Stimulated activated CD4-positive, alpha-beta T cell treated with anti-CD3 and anti-CD28 coated beads, Interleukin-12 subunit alpha, Interleukin-12 subunit beta, amount 100 ng/mL, for 48 hours (primary cell): ENCODE results near the gene LPP.
A peak's percentile ranks its signal among the peaks of the same experiment; 100 is the strongest.

ENCODE experiments used
- DNase-seq, 3 donors: peaks; one replicate each; pipeline ENCODE4 v3.0.0-alpha.2; 2020; ENCODE audit warnings: low read depth in 2 of 3, low spot score in 1 of 3

LPP gene

GRCh38 chr3:188772886-188773285 lies 618.9 kb downstream of the LPP start:
- DNase-seq, result no peak

GRCh38 chr3:188775412-188775811 lies 621.5 kb downstream of the LPP start:
- no peak for DNase-seq

DNA sequence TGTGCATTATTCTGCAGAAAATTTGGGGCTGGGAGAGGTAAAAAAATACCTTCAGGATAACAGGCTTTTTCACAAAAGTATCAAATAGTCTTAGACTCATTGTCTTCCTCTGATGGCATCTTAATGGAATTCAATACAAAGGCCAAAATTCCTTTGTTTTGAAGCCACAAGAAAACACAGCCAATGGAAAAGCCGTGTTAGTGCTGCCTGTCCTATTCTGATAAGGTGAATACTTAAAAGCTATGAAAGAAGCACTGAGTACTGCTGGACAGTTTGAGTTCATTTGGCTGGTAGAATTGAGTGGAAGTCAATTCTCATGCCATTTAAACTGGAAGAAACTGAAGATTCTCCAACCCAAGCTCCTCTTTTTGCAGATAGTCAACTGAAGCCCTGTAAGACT lies 622.5 kb downstream of the LPP start:
- no peak for DNase-seq

GRCh38 chr3:188778091-188778852 lies 624.3 kb downstream of the LPP start:
- no peak for DNase-seq

GRCh38 chr3:188779281-188779980 lies 625.5 kb downstream of the LPP start:
- no peak for DNase-seq

DNA sequence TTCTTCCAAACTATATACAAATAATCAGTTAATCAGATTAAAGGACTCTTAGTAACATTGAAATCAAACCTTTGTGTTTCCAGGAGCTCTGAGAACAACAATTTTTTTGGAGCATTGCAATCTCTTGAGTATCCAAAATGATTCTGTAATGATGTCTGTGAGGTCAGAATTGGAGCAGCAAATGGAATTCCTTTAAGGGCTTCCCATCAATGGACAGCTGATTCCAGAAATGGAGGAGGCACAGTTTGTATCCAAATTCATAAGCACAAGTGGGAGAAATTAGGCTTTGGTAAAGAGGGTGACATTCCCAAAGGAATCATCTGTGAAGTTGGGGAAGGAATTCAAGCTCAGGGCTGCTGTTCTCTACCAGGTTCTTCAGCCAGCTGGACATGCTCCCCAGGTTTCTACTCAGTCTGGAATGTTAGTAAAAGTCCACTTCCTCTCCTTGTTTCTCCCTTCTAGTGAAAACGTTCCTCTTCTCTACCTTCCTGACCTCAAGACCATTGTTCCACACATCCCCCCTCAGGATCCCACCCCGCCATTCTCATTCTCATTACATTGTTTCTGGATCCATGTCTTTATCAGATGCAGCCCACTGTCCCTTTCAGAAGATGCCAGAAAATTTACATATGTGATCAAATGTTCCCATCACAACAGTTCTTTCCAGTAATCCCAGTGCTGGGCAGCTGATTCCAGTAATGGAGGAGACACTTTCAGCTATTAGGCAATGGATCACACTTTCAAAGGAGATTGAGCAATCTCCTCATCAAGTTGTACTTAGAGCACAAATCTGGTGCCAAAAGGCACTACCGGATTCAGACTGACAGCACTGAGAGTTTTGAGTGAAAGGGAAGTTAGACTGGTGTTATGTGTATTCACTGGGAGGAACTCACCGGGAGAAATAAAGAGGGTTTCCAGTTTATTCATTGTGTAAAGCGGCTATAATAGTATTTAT lies 626.5 kb downstream of the LPP start:
- DNase-seq, result no peak

- DNase-seq, result no peak
Observed at GRCh38 chr3:188782613-188783124, 628.7 kb downstream of the LPP start.

DNA sequence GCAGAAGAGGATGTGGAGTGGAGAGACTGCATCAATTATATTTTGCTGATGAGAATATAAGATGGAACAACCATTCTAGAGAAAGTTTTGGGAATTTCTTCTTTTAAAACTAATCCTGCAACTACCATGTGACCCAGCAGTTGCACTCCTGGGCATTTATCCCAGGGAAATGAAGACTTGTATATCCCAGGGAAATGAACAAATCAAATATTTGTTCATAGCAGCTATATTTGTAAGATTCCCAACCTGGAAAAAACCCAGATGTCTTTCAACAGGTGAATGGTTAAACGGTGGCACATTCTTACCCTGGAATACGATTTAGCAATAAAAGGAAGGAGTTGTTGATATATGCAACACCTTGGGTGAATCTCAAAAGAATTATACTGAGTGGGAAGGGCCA lies 632.5 kb downstream of the LPP start:
- no peak for DNase-seq

DNA sequence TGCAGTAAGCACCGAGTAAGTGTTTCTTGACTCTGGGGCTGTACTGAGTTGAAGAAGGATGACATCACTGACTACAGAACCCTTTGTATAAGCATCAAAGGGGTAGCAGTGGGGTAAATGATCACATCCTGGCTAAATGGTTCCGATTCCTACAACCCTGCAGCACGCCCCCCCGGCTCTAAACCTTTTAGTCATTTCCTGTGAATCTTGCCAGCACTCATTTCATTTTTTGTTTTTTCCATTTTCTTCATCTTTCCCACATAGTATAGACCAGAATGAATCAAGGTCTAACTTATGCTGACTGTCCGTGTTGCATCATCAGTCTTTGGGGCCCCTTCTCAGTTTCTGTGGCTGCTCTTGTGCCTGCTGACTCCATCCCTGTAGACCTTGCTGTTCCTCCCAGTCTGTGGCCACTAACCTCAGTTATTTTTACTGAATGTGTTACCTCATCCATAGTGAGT lies 634.7 kb downstream of the LPP start:
- DNase-seq, result peak; percentile 61 to 70 (median 65)

DNA sequence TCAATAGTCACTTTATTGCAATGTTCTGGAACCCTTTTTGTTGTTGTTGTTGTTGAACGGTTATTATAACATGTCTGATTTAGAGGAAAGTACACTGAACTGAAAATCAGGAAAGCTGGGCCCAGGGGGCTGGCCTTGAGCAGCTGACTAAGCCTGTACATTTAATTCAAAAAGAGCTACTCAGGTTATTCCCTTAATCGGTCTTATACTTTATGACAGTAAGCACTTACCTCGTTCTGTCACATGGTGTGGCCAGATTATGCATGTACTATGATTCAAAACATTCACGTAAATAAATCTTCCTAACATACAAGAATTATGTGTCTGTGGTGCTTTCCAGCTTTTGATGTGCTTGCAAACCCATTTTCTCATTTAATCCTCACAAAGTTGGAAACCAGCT lies 635.3 kb downstream of the LPP start:
- no peak for DNase-seq

DNA sequence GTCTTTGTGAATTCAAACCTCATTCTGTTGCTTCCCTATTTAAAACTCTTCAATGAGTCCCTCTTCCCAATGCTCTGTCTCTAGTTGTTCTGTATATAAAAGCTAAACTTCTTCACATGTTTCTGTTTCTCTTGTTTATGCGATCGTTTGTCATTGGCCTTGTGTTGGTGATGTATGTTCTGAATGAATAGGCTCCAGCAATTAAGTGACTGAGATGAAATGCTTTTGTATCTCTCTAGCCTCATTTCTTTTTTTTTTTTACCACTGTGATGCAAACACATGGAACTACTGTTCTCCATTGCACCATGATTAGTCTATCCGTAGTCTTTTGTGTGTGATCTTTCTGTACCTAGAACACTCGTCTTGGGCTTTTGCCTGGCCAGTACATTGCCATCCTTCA lies 637.4 kb downstream of the LPP start:
- DNase-seq, result no peak

GRCh38 chr3:188792793-188793192 lies 638.8 kb downstream of the LPP start:
- no peak for DNase-seq

- no peak for DNase-seq
Observed at GRCh38 chr3:188796122-188796631, 642.2 kb downstream of the LPP start.

GRCh38 chr3:188797045-188797444 lies 643.1 kb downstream of the LPP start:
- no peak for DNase-seq

GRCh38 chr3:188798556-188799145 lies 644.7 kb downstream of the LPP start:
- DNase-seq, result no peak

- no peak for DNase-seq
Observed at GRCh38 chr3:188801393-188801792, 647.4 kb downstream of the LPP start.

DNA sequence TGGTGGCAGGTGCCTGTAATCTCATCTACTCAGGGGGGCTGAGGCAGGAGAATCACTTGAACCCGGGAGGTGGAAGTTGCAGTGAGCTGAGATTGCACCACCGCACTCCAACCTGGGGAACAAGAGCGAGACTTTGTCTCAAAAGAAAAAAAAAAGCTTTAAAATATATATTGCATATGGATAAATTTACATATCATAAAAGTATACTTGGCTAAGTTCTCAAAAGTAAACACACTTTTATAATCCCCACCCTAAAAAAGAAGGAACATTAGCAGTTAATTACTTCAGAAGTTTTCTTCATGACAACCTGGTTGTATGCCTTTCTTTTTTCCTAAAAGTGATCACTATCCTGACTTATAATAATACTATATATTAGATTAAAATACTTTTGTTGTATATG lies 648.7 kb downstream of the LPP start:
- no peak for DNase-seq

DNA sequence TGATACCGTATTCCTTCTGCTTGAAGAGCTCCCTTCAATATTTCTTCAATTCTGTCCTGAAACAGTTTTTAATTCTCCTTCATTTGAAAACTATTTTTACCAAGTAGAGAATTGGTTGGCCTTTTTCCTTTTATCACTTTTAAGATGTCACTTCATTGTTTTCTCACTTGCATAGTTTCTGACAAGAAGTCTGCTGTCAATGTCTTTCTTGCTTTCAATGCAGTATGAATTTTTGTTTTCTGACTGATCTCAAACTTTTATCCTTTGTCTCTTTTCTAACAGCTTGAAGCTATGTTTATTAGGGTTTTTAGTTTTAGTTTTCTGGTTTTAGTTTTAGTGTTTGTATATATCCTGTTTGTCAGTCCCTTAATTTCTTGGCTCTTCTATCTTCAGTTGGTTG lies 653.0 kb downstream of the LPP start:
- no peak for DNase-seq

GRCh38 chr3:188812198-188812597 lies 658.2 kb downstream of the LPP start:
- no peak for DNase-seq

- DNase-seq, result no peak
Observed at GRCh38 chr3:188814581-188814980, 660.6 kb downstream of the LPP start.
